ENCODE measurements around the gene SORCS3. TPM values are rescaled to one million over a fixed set of nuclear protein-coding genes. Genes with fewer than 3 reads are reported as not detected.
"Not testable (repeated sequence)": the region's sequence is repeated elsewhere in the genome, so short reads cannot be mapped to it uniquely, and the experiment has no call there.

Gene SORCS3
- total RNA-seq, 1 experiment from 2014 or later: not detected

DNA sequence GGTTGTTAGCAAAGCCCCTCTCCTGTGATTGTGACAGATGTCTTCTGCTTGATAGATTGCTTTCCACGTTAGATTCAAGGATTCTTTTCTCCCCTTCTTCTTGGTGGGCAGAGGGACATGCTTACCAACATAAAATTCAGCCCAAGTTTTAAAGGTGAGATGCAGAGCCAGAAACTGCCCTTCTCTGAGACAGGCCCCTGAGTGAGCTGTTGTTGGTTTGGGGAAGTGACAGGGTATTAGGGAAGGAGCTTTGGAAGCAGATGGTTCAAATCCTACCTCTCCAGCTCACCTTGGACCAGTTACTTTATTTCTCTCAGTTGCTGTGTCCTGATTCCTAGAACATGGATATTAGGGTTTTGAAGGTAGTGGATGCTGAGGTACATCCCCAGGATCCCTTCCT, 53.0 kb downstream of the SORCS3 start:
- ChIA-PET CTCF (no interaction called here), RAD21 (ENCODE audit: low non-redundant PET in 1 of 2, low total read pairs in 2 of 2, uncharacterized antibody in 2 of 2, unreplicated experiment in 2 of 2) (no interaction called here), POLR2A (no interaction called here)
- ATAC-seq (no peak), DNase-seq (ENCODE audit: low read depth, low spot score) (no peak)
- Histone ChIP-seq H3K79me2 (ENCODE audit: insufficient read depth, low read length) (no peaks in the 10 kb centered on the region), H3K9me3 (ENCODE audit: control insufficient read depth in 1 of 2, insufficient read depth in 1 of 2, low read depth in 1 of 2, low read length in 2 of 2) (no peaks in the 10 kb centered on the region), H4K20me1 (ENCODE audit: insufficient read depth) (no peaks in the 10 kb centered on the region; the same call in 1 of the 2 replicates), H3K27me3 (ENCODE audit: insufficient read depth, low read length) (peaks cover 57% of the 10 kb centered on the region), H3K4me3 (replicated peaks in 1 of 2; ENCODE audit: low read depth in 1 of 2, low read length in 2 of 2) (no peak overlapping the region), H3K9ac (ENCODE audit: low read length) (no peak overlapping the region), H3K27ac (ENCODE audit: low read depth, low read length) (no peak overlapping the region), H3K36me3 (ENCODE audit: control insufficient read depth in 1 of 2, insufficient read depth in 2 of 2, low read length in 2 of 2) (no peaks in the 10 kb centered on the region), H3K9me2 (ENCODE audit: insufficient read depth) (no peaks in the 10 kb centered on the region), H2AFZ (ENCODE audit: low read depth, low read length, poor library complexity, severe bottlenecking) (no peak overlapping the region), H3K4me1 (ENCODE audit: control insufficient read depth in 1 of 2, insufficient read depth in 2 of 2, low read length in 2 of 2) (no peaks in the 10 kb centered on the region), H3K4me2 (ENCODE audit: low read length) (no peak overlapping the region)
- BruUV-seq (replicated peaks): no TSS peak
- intact Hi-C loops (cut with micrococcal nuclease): no loop called here
- TF ChIP-seq, protein P1, sequence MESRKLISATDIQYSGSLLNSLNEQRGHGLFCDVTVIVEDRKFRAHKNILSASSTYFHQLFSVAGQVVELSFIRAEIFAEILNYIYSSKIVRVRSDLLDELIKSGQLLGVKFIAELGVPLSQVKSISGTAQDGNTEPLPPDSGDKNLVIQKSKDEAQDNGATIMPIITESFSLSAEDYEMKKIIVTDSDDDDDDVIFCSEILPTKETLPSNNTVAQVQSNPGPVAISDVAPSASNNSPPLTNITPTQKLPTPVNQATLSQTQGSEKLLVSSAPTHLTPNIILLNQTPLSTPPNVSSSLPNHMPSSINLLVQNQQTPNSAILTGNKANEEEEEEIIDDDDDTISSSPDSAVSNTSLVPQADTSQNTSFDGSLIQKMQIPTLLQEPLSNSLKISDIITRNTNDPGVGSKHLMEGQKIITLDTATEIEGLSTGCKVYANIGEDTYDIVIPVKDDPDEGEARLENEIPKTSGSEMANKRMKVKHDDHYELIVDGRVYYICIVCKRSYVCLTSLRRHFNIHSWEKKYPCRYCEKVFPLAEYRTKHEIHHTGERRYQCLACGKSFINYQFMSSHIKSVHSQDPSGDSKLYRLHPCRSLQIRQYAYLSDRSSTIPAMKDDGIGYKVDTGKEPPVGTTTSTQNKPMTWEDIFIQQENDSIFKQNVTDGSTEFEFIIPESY (IDR thresholded peaks at IDR 0.05; ENCODE audit: extremely low read depth, insufficient replicate concordance, low read length): no peak
- TF ChIP-seq, protein P2, sequence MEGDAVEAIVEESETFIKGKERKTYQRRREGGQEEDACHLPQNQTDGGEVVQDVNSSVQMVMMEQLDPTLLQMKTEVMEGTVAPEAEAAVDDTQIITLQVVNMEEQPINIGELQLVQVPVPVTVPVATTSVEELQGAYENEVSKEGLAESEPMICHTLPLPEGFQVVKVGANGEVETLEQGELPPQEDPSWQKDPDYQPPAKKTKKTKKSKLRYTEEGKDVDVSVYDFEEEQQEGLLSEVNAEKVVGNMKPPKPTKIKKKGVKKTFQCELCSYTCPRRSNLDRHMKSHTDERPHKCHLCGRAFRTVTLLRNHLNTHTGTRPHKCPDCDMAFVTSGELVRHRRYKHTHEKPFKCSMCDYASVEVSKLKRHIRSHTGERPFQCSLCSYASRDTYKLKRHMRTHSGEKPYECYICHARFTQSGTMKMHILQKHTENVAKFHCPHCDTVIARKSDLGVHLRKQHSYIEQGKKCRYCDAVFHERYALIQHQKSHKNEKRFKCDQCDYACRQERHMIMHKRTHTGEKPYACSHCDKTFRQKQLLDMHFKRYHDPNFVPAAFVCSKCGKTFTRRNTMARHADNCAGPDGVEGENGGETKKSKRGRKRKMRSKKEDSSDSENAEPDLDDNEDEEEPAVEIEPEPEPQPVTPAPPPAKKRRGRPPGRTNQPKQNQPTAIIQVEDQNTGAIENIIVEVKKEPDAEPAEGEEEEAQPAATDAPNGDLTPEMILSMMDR (IDR thresholded peaks at IDR 0.05 in 2 of 3, conservative IDR thresholded peaks at IDR 0.05 in 1 of 3; ENCODE audit: borderline replicate concordance in 1 of 3, insufficient read depth in 1 of 3, low read depth in 2 of 3, low read length in 2 of 3): no peak
- TF ChIP-seq, protein P3, sequence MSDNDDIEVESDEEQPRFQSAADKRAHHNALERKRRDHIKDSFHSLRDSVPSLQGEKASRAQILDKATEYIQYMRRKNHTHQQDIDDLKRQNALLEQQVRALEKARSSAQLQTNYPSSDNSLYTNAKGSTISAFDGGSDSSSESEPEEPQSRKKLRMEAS (IDR thresholded peaks at IDR 0.05): no peak
- TF ChIP-seq YY1 (IDR thresholded peaks at IDR 0.05; ENCODE audit: extremely low read depth, insufficient replicate concordance, low read depth, low read length) (no peak), SRF (IDR thresholded peaks at IDR 0.05; ENCODE audit: low read depth) (no peak), EZH2phosphoT487 (IDR thresholded peaks at IDR 0.05; ENCODE audit: borderline replicate concordance) (no peak), FOSL1 (IDR thresholded peaks at IDR 0.05; ENCODE audit: low read depth) (no peak), POLR2A (IDR thresholded peaks at IDR 0.05; ENCODE audit: borderline replicate concordance, extremely low read depth, insufficient read depth, insufficient read length) (no peak), TCF7L2 (IDR thresholded peaks at IDR 0.05; ENCODE audit: borderline replicate concordance, extremely low read depth, insufficient read depth, insufficient read length) (no peak), ZFX (IDR thresholded peaks at IDR 0.05) (no peak), EZH2 (IDR thresholded peaks at IDR 0.05) (no peak), SIN3A (IDR thresholded peaks at IDR 0.05; ENCODE audit: low read depth) (no peak), POLR2AphosphoS5 (IDR thresholded peaks at IDR 0.05; ENCODE audit: low read depth, low read length) (no peak), EGR1 (IDR thresholded peaks at IDR 0.05; ENCODE audit: low read depth) (no peak), ELF1 (IDR thresholded peaks at IDR 0.05; ENCODE audit: borderline replicate concordance, low read depth) (no peak), RAD21 (IDR thresholded peaks at IDR 0.05; ENCODE audit: low read depth) (no peak), SP1 (IDR thresholded peaks at IDR 0.05; ENCODE audit: low read depth) (no peak), JUND (IDR thresholded peaks at IDR 0.05) (no peak)
- TF ChIP-seq, protein P4, sequence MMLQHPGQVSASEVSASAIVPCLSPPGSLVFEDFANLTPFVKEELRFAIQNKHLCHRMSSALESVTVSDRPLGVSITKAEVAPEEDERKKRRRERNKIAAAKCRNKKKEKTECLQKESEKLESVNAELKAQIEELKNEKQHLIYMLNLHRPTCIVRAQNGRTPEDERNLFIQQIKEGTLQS (IDR thresholded peaks at IDR 0.05): no peak

DNA sequence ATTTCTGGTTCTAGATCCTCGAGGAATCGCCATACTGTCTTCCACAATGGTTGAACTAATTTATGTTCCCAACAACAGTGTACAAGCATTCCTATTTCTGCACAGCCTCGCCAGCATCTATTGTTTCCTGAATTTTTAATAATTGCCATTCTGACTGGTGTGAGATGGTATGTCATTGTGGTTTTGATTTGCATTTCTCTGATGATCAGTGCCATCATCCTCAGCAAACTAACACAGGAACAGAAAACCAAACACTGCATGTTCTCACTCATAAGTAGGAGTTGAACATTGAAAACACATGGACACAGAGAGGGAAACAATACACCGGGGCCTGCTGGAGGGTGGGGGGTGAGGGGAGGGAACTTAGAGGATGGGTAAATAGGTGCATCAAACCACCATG, 62.2 kb downstream of the SORCS3 start:
- H2AFZ ChIP-seq (ENCODE audit: low read depth, low read length, poor library complexity, severe bottlenecking); intact Hi-C loops (cut with micrococcal nuclease); H3K4me3 ChIP-seq (replicated peaks in 1 of 2; ENCODE audit: low read depth in 1 of 2, low read length in 2 of 2); H3K27ac ChIP-seq (ENCODE audit: low read depth, low read length); BruUV-seq (replicated peaks); H3K4me2 ChIP-seq (ENCODE audit: low read length); DNase-seq (ENCODE audit: low read depth, low spot score); POLR2A ChIA-PET; H3K9me3 ChIP-seq (ENCODE audit: control insufficient read depth in 1 of 2, insufficient read depth in 1 of 2, low read depth in 1 of 2, low read length in 2 of 2); H3K9me2 ChIP-seq (ENCODE audit: insufficient read depth); RAD21 ChIA-PET (ENCODE audit: low non-redundant PET in 1 of 2, low total read pairs in 2 of 2, uncharacterized antibody in 2 of 2, unreplicated experiment in 2 of 2); H3K36me3 ChIP-seq (ENCODE audit: control insufficient read depth in 1 of 2, insufficient read depth in 2 of 2, low read length in 2 of 2); H3K79me2 ChIP-seq (ENCODE audit: insufficient read depth, low read length); ATAC-seq; H3K4me1 ChIP-seq (ENCODE audit: control insufficient read depth in 1 of 2, insufficient read depth in 2 of 2, low read length in 2 of 2); H3K9ac ChIP-seq (ENCODE audit: low read length); H4K20me1 ChIP-seq (ENCODE audit: insufficient read depth): not testable (repeated sequence)
- H3K27me3 ChIP-seq (ENCODE audit: insufficient read depth, low read length): peaks cover 55% of the 10 kb centered on the region
- CTCF ChIA-PET: interaction anchor here (1.1 kb wide), 1 partner anchor 10 kb away, joined by 3 read pairs; no protein-coding TSS in a partner anchor
